ENCODE measurements around the gene PEX16. TPM values are rescaled to one million over a fixed set of nuclear protein-coding genes. Genes with fewer than 3 reads are reported as not detected.

Gene PEX16
- total RNA-seq, 1 experiment from 2014 or later, result 28.1 TPM

- ChIA-PET CTCF (interaction anchor here (1.3 kb wide), 1 partner anchor 11 kb away, joined by 5 read pairs; no protein-coding TSS in a partner anchor), POLR2A (no interaction called here)
- H3K27ac Mint-ChIP-seq (ENCODE audit: low read depth, unreplicated experiment), result no peak overlapping the region
- no peaks in the 10 kb centered on the region for H3K9me3 Mint-ChIP-seq (ENCODE audit: unreplicated experiment)
- H3K36me3 Mint-ChIP-seq (ENCODE audit: insufficient read depth, unreplicated experiment), result no peaks in the 10 kb centered on the region
- no peaks in the 10 kb centered on the region for H3K4me1 Mint-ChIP-seq (ENCODE audit: insufficient read depth, unreplicated experiment)
- H3K4me3 Mint-ChIP-seq (ENCODE audit: unreplicated experiment), result no peak overlapping the region
- DNase-seq (ENCODE audit: unreplicated experiment), result no peak
- no peak for TF ChIP-seq CTCF (IDR thresholded peaks at IDR 0.05; ENCODE audit: unreplicated experiment)
- intact Hi-C loops (cut with micrococcal nuclease), result loop anchor here (10.0 kb wide), 1 partner anchor 45 kb away; the partner anchor contains the start of gene CRY2
- peaks cover 12% of the 10 kb centered on the region for H3K27me3 Mint-ChIP-seq (ENCODE audit: insufficient read depth, unreplicated experiment)
- BruUV-seq (replicated peaks), result no TSS peak
Measured at GRCh38 chr11:45889966-45890365, 27.7 kb downstream of the PEX16 start.

GRCh38 chr11:45889555-45889954 lies 28.1 kb downstream of the PEX16 start:
- POLR2A ChIA-PET, result interaction anchor here (0.6 to 0.8 kb wide), 2 partner anchors 27 to 85 kb away, joined by 3 to 4 read pairs; no protein-coding TSS in a partner anchor
- no peak for DNase-seq (ENCODE audit: unreplicated experiment)
- intact Hi-C loops (cut with micrococcal nuclease), result no loop called here
- CTCF ChIA-PET, result interaction anchor here (1.3 kb wide), 1 partner anchor 11 kb away, joined by 5 read pairs; no protein-coding TSS in a partner anchor
- no peaks in the 10 kb centered on the region for H3K9me3 Mint-ChIP-seq (ENCODE audit: unreplicated experiment)
- H3K4me1 Mint-ChIP-seq (ENCODE audit: insufficient read depth, unreplicated experiment), result no peaks in the 10 kb centered on the region
- no peaks in the 10 kb centered on the region for H3K36me3 Mint-ChIP-seq (ENCODE audit: insufficient read depth, unreplicated experiment)
- no peak overlapping the region for H3K4me3 Mint-ChIP-seq (ENCODE audit: unreplicated experiment)
- no peak for TF ChIP-seq CTCF (IDR thresholded peaks at IDR 0.05; ENCODE audit: unreplicated experiment)
- peaks cover 12% of the 10 kb centered on the region for H3K27me3 Mint-ChIP-seq (ENCODE audit: insufficient read depth, unreplicated experiment)
- H3K27ac Mint-ChIP-seq (ENCODE audit: low read depth, unreplicated experiment), result no peak overlapping the region
- BruUV-seq (replicated peaks), result no TSS peak

GRCh38 chr11:45887587-45887986 lies 30.1 kb downstream of the PEX16 start:
- no peak for TF ChIP-seq CTCF (IDR thresholded peaks at IDR 0.05; ENCODE audit: unreplicated experiment)
- Mint-ChIP-seq H3K4me3 (ENCODE audit: unreplicated experiment) (no peak overlapping the region), H3K27ac (ENCODE audit: low read depth, unreplicated experiment) (no peak overlapping the region), H3K4me1 (ENCODE audit: insufficient read depth, unreplicated experiment) (no peaks in the 10 kb centered on the region), H3K9me3 (ENCODE audit: unreplicated experiment) (no peaks in the 10 kb centered on the region), H3K36me3 (ENCODE audit: insufficient read depth, unreplicated experiment) (no peaks in the 10 kb centered on the region), H3K27me3 (ENCODE audit: insufficient read depth, unreplicated experiment) (peaks cover 12% of the 10 kb centered on the region)
- no TSS peak for BruUV-seq (replicated peaks)
- ChIA-PET POLR2A (interaction anchor here (0.6 kb wide), 1 partner anchor 23 kb away, joined by 4 read pairs; no protein-coding TSS in a partner anchor), CTCF (interaction anchor here (1.0 to 1.5 kb wide), 2 partner anchors 15 to 78 kb away, joined by 3 to 5 read pairs; no protein-coding TSS in a partner anchor)
- intact Hi-C loops (cut with micrococcal nuclease), result no loop called here
- DNase-seq (ENCODE audit: unreplicated experiment), result no peak

- no TSS peak for BruUV-seq (replicated peaks)
- H3K4me1 Mint-ChIP-seq (ENCODE audit: insufficient read depth, unreplicated experiment), result no peaks in the 10 kb centered on the region
- H3K9me3 Mint-ChIP-seq (ENCODE audit: unreplicated experiment), result no peaks in the 10 kb centered on the region
- ChIA-PET POLR2A (interaction anchor here (0.6 kb wide), 1 partner anchor 22 kb away, joined by 4 read pairs; no protein-coding TSS in a partner anchor), CTCF (interaction anchor here (0.6 kb wide), 1 partner anchor 78 kb away, joined by 3 read pairs; no protein-coding TSS in a partner anchor)
- no peak overlapping the region for H3K27ac Mint-ChIP-seq (ENCODE audit: low read depth, unreplicated experiment)
- no peak for TF ChIP-seq CTCF (IDR thresholded peaks at IDR 0.05; ENCODE audit: unreplicated experiment)
- no peak overlapping the region for H3K4me3 Mint-ChIP-seq (ENCODE audit: unreplicated experiment)
- intact Hi-C loops (cut with micrococcal nuclease), result no loop called here
- no peaks in the 10 kb centered on the region for H3K36me3 Mint-ChIP-seq (ENCODE audit: insufficient read depth, unreplicated experiment)
- H3K27me3 Mint-ChIP-seq (ENCODE audit: insufficient read depth, unreplicated experiment), result peaks cover 12% of the 10 kb centered on the region
- DNase-seq (ENCODE audit: unreplicated experiment), result no peak
Measured at GRCh38 chr11:45886816-45887520, 30.7 kb downstream of the PEX16 start.

All from MCF 10A (cell line).